ENCODE data around the gene NRM.
"Not testable (repeated sequence)": the region's sequence is repeated elsewhere in the genome, so short reads cannot be mapped to it uniquely, and the experiment has no call there.

NRM gene

GRCh38 chr6:30719791-30720737, 29.3 kb upstream of the NRM start, which contains the start of gene TUBB:
Gene TUBB (plus strand): TSS chr6:30720352. CDS start chr6:30720507, 155 bp downstream.
- peak; percentile 98 for DNase-seq

- no peak for DNase-seq
Measured at GRCh38 chr6:30719356-30719755, 28.6 kb upstream of the NRM start.

DNA sequence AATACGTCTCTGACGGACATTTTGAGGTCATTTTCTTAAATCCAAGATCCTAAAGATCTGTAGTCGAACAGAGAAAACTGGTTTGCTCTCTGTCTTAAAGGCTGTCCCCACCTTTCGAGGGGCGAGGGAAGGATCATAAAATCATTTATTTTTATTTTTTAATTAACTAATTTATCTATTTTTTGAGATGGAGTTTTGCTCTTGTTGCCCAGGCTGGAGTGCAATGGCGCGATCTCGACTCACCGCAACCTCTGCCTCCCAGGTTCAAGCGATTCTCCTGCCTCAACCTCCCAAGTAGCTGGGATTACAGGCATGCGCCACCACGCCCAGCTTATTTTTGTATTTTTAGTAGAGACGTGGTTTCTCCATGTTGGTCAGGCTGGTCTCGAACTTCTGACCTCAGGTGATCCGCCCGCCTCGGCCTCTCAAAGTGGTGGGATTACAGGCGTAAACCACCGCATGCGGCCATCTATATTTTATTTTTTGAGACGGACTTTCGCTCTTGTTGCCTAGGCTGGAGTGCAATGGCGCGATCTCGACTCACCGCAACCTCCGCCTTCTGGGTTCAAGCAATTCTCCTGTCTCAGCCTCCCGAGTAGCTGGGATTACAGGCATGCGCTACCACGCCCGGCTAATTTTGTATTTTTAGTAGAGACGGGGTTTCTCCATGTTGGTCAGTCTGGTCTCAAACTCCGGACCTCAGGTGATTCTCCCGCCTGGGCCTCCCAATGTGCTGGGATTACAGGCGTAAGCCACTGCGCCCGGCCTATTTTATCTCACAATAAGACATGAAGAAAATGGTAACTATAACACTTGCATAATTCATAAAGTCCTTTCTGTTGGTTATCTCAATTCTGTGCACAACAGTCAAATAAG, 27.3 kb upstream of the NRM start:
- DNase-seq: not testable (repeated sequence)

DNA sequence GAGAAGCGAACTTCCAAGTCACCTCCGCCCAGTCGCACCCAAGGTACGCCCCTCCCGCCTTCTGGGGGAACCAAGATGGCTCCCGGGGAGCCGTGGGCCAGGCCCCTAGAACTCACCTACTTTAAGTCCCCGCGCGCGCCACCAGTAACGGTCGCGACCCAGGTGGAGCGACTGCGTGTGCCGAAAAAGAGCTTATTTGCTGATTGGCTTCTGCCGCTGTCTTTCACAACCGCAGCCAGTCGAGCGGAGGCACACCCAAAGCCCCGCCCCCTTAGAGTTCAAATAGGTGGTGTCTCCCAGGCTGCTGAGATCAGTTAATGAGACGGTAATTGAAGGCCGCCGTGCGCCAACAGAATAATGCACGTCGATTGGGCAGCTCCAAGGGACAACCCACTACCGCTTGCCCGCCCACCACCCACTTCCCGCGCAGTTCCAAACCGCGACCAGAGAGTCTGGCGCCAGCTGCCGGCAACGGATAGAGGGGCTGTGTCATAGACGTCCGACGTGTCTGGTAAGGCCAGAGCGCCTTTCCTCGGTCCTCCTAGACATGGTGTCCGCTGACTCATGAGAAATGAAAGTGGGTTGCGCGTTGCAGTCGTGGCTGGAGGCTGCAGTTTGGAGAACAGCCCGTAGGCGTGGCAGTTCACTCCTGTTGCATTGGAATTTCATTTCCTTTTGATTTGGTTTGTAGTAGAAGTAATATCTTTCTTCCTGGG, 26.5 kb upstream of the NRM start, which contains the start of gene MDC1:
Gene MDC1 (minus strand): TSS at position 153 of the 716 bp plus-strand sequence. CDS start 2,106 bp downstream, outside the sequence.
- DNase-seq: peak; percentile 100

- no peak for DNase-seq
Measured at GRCh38 chr6:30716879-30717128, 26.0 kb upstream of the NRM start.

DNA sequence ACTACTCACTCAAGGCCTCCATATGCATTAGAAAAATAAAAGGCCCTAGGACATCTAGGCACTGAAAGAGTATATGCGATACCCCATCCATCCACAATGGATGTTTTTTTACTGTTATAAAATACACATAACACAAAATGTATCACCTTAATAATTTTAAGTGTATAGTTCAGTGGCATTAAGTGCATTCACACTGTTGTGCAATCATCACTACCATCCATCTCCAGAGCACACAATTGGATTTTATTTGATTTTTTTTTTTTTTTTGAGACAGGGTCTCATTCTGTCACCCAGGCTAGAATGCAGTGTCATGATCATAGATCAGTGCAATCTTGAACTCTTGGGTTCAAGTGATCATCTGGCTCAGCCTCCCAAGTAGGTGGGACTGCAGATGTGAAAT, 23.5 kb upstream of the NRM start:
- DNase-seq: no peak

GRCh38 chr6:30712441-30712945, 21.7 kb upstream of the NRM start:
- DNase-seq: no peak

DNA sequence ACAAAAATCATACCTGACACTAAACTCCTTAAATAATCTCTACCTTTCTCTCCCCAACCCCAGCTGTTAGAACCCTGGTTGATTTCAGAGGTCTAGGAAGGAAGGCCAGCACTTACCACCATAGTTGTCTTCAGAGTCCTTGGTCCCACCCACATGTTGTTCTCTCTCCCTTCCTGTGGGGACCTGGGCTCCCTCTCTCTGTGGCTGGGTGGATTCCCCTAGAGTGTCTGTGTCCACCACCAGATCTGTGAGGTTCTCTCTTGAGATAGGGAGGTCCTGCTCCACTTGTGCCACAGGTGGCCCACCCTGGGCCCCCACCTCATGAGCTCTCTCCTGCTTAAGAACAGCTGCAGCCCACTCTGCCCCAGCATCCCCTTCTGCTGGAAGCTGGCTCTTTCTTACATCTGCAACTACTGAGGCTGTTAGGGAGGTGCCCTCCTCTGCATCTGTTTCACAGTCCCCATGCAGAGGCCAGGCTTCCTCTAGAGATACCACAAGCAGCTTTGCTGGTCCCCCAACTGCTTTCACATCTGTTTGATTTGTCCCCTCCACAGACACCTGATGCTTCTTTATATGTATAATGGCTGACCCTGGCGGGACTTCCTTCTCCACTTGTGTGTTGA, 21.1 kb upstream of the NRM start:
- DNase-seq: no peak

- no peak for DNase-seq
Measured at GRCh38 chr6:30709101-30709868, 18.5 kb upstream of the NRM start.

GRCh38 chr6:30707281-30707850, 16.6 kb upstream of the NRM start:
- DNase-seq: no peak

DNA sequence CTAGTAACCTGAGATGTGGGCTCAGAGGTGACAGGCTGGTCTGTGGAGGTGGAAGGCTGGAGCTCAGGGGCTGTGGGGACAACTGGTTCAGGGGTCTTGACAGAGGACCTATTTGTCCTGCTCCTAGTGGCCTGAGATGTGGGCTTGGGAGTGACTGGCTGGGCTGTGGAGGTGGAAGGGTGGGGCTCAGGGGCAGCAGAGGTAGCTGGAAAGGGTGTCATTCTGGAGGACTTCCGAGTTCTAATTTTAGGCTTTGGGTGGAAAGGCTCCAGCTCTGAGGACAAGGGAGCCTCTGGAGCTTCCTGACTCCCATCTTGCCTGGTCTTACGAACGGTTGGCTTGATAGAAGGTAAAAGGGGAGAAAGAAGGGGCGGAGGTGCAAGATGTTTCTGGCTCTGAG, 14.8 kb upstream of the NRM start:
- DNase-seq: no peak

DNA sequence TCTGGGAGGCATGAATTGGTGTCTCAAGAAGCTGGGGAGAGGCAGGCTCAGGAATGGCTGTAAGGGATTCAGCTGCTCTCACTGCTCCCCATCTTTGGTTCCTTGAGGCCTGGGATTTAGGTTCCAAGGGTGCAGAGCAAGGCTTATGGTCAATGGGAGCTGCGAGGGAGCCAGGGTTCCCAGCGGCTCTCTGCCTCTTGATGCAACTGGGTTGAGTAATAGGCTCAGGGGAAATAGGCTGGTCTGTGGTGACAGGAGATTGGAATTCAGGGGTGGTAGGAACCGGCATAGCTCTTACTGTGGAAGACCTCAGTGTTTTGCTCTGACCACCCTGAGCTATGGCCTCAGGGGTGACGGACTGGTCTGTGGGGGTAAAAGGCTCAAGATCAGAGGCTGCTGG, 13.0 kb upstream of the NRM start:
- no peak for DNase-seq

DNA sequence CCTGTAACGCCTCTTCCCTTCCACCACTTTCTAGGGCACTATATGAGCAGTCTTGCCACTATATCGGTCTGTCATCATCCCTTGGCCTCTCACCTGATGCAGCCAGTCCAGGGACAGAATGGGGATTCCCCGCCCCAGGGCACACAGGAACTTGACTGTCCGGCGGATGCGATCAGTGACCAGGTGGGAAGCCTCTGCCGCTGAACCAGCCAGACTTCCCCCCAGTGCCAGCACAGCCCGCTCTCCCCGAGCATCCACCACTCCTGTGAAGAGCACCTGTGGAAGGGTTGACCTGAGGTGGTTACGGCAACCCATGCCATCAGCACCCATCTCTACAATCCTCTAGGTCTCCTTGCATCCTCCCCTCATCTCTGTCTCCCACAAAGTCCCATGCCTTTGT, 12.2 kb upstream of the NRM start:
- no peak for DNase-seq

DNA sequence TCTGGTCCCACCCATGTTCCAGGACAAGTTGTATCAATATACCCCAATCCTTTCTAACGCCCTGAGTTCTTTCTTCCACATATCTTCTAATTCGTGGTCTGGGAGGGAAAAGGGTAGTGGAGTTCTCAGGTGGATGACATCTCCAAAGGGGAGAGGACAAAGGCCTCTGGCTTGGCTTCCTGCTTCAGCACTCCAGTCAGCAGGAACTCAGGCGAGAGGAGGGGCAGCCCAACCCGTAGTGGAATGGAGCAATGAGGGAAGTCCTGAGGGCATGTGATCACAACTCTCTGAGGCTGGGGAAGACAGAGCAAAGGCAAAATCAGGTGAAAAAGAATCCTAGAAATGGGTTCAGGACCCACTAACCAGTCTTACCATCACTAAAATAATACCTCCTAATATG, 9.6 kb upstream of the NRM start:
- DNase-seq: no peak

- DNase-seq: no peak
Measured at GRCh38 chr6:30696432-30696831, 5.6 kb upstream of the NRM start.

DNA sequence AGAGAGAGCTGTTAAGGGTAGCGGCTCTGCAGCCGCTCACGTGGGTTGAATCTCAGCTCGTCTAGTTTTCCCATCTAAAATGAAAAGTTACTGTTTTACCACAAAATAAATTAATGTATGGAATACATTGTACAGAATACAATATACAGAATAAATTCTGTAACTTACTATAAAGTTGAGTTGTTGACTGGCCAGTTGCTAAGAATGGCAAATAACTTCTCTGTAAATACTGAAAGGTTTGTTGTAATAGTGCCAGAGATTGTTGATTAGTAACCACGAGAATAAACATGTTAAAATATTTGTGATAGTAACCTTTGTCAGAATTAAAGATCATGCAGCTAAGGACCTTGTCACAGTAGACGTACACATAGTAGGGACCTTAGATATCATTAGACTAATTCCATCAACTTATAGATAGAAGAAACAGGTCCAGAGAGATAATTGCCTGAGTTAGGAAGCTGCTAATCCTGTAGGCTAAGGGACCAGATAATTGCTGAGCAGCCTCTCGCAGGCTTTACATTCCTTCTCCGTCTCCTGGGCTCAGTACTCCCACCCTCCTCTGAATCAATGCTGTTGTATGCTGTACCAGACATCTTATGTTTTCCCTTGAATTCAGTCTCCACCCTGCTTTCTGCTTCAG, 544 bp upstream of the NRM start:
- no peak for DNase-seq

- DNase-seq: no peak
Measured at GRCh38 chr6:30689985-30690384, 799 bp downstream of the NRM start.

DNA sequence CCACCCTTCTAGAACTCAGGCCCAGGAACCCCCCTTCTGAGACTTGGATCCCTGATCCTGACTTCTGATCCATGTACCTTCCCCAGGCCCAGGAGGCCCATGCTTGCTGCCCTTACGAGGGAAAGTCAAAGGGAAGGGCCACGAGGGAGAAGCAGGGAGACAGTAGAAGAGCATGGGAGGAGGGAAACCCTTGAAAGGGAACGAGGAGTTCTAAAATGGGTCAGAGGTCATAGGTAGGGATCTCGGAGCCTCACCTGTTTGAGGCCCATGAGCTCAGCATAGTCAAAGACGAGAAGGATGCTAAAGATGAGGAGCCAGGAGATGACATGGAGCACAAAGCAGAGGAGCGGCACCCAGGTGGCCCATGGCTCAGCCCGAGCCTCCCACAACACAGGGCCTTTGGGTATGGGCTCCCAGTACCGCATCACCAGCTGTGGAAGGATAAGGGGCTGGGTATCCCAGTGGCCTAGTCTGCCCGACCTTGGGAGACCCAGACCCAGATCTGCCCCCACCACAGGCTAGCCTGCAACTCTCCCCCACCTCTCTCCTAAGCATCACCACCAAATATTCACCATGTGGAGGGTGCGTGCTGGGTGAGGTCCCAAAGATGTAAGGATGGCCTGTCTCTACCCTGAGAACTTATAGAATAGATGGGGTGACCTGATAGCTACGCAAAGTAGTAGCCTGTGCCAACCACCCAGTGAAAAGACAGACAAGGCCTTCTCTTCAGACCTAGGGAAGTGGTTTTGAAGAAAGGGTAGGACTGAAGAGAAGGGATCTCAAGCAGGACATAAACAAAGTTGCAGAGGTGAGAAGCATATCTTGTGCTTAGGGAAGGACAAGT, 1.5 kb downstream of the NRM start:
- no peak for DNase-seq

DNA sequence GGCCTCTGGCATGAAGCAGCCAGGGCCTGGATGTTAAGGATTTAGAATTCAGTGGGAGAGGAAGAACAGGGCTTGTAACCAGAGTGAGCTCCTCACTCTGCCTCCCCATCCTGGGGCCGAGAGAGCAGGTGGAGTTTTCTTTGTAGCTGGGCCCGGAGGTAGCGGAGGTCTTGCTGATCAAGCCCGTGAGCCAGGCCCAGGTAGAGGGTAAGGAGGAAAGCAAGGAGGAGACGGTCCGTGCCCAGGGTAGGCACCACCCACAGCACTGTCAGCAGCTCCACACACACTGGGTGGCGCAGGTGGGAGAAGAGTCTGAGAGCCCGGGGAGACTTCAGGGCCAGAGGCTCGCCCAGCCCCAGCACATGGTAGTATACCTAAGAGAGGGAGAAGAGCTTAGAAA, 2.2 kb downstream of the NRM start:
- no peak for DNase-seq

Data from right hindlimb (tissue), 1 donor.